GM10266 (cell line): ENCODE results near the gene ARHGAP24.

Experiments
- DNase-seq: peaks from one replicate; pipeline ENCODE4 v3.0.0; 2012; ENCODE audit errors: extremely low spot score
- CTCF ChIP-seq: IDR thresholded peaks from 2 replicates; pipeline ENCODE4 v1.5.1; 2012; ENCODE audit warnings: mild to moderate bottlenecking, low read depth; ENCODE audit not compliant: control insufficient read depth, insufficient read depth; ENCODE audit errors: missing control alignments

ARHGAP24 gene

GRCh38 chr4:85737254-85737653 is 262.3 kb downstream of the ARHGAP24 start:
- no peak for DNase-seq
- TF ChIP-seq CTCF, result no peak

GRCh38 chr4:85738721-85739120 is 263.8 kb downstream of the ARHGAP24 start:
- no peak for DNase-seq
- no peak for TF ChIP-seq CTCF

- no peak for DNase-seq
- TF ChIP-seq CTCF, result no peak
Measured at GRCh38 chr4:85740431-85740861, 265.5 kb downstream of the ARHGAP24 start.

GRCh38 chr4:85741381-85741780 is 266.4 kb downstream of the ARHGAP24 start:
- no peak for DNase-seq
- no peak for TF ChIP-seq CTCF

- DNase-seq, result no peak
Measured at GRCh38 chr4:85741921-85742591, 267.1 kb downstream of the ARHGAP24 start.

GRCh38 chr4:85744950-85745349 is 270.0 kb downstream of the ARHGAP24 start:
- TF ChIP-seq CTCF, result no peak
- no peak for DNase-seq

More at GRCh38 chr4:85741921-85742591, 267.1 kb downstream of the ARHGAP24 start:
- TF ChIP-seq CTCF, result no peak

GRCh38 chr4:85745939-85746338 is 271.0 kb downstream of the ARHGAP24 start:
- no peak for TF ChIP-seq CTCF
- no peak for DNase-seq
